Measurements from ENCODE around the gene PXDN. TPM values are rescaled to one million over a fixed set of nuclear protein-coding genes. Genes with fewer than 3 reads are reported as not detected.
"Not testable (repeated sequence)": the region's sequence is repeated elsewhere in the genome, so short reads cannot be mapped to it uniquely, and the experiment has no call there.

The PXDN gene
- total RNA-seq, 8 experiments from 2014 or later: 0.46 to 80.9 (median 45.0) TPM

- no peak overlapping the region for H3K27ac ChIP-seq
- H3K4me1 ChIP-seq (replicated peaks in 1 of 2): no peaks in the 10 kb centered on the region
- 76 to 100% (median 87%) methylated on average over 1 to 4 of the region's 5 CpGs; no CpG with 5 or more reads in 5 of the 10 experiments for WGBS, 10 experiments
These were observed 13.9 kb upstream of the PXDN start for GRCh38 chr2:1758171-1758570.

DNA sequence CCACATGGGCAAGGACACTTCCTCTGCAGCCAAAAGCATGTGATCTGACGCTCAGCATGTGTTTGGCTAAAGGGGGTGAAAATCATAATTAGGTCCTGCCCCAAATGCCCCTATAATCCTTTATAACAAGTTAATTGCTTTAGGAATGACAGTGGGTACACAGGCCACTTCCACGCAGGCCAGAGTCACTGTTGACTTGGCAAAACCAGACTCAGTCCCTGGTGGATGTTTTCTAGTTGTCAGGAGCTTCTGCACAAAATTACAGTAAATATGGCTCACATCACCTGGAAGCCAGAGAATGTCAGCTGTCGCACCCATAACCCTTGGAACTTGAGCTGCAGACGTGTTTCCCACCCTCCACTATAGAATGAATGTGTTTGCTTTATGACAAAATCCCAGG lies 13.3 kb upstream of the PXDN start:
- in situ Hi-C loops (cut with MboI; ENCODE audit: low pct_unique_long_range_greater_than_20kb in 2 of 9, low sequenced_read_pairs in 9 of 9, unreplicated experiment in 9 of 9): no loop called here
- WGBS, 10 experiments: 20 to 100% (median 100%) methylated on average over 1 to 2 of the region's 4 CpGs; no CpG with 5 or more reads in 3 of the 10 experiments

More at GRCh38 chr2:1758171-1758570, 13.9 kb upstream of the PXDN start:
- ATAC-seq (replicated peaks in 6 of 8): no peak
- in situ Hi-C loops (cut with MboI; ENCODE audit: low pct_unique_long_range_greater_than_20kb in 2 of 9, low sequenced_read_pairs in 9 of 9, unreplicated experiment in 9 of 9): no loop called here
- no peak overlapping the region for H3K4me3 ChIP-seq

GRCh38 chr2:1757146-1757545 lies 12.8 kb upstream of the PXDN start:
- in situ Hi-C loops (cut with MboI; ENCODE audit: low pct_unique_long_range_greater_than_20kb in 2 of 9, low sequenced_read_pairs in 9 of 9, unreplicated experiment in 9 of 9); H3K27ac ChIP-seq: not testable (repeated sequence)
- WGBS, 10 experiments: 44 to 100% (median 93%) methylated on average over 1 to 6 of the region's 12 CpGs; no CpG with 5 or more reads in 2 of the 10 experiments

More for the DNA sequence above, 13.3 kb upstream of the PXDN start:
- no peak overlapping the region for H3K27ac ChIP-seq
- no peak overlapping the region for H3K4me3 ChIP-seq
- H3K4me1 ChIP-seq (replicated peaks in 1 of 2): peaks cover 0 to 4% of the 10 kb centered on the region in 2 donors
- ATAC-seq (replicated peaks in 6 of 8): no peak

GRCh38 chr2:1756456-1756855 lies 12.1 kb upstream of the PXDN start:
- H3K27ac ChIP-seq: no peak overlapping the region
- in situ Hi-C loops (cut with MboI; ENCODE audit: low pct_unique_long_range_greater_than_20kb in 2 of 9, low sequenced_read_pairs in 9 of 9, unreplicated experiment in 9 of 9): no loop called here

More at GRCh38 chr2:1757146-1757545, 12.8 kb upstream of the PXDN start:
- not testable (repeated sequence) for ATAC-seq (replicated peaks in 6 of 8); H3K4me1 ChIP-seq (replicated peaks in 1 of 2); H3K4me3 ChIP-seq

GRCh38 chr2:1755436-1756191 lies 11.3 kb upstream of the PXDN start:
- H3K4me3 ChIP-seq: no peak overlapping the region
- WGBS, 10 experiments: 72 to 93% (median 87%) methylated on average over 1 to 12 of the region's 18 CpGs

More at GRCh38 chr2:1756456-1756855, 12.1 kb upstream of the PXDN start:
- peaks cover 0 to 6% of the 10 kb centered on the region in 2 donors for H3K4me1 ChIP-seq (replicated peaks in 1 of 2)
- H3K4me3 ChIP-seq: no peak overlapping the region
- ATAC-seq (replicated peaks in 6 of 8): no peak
- 54 to 100% (median 90%) methylated on average over 3 to 8 of the region's 10 CpGs; no CpG with 5 or more reads in 5 of the 10 experiments for WGBS, 10 experiments

GRCh38 chr2:1754461-1755170 lies 10.3 kb upstream of the PXDN start:
- Histone ChIP-seq H3K27ac (no peak overlapping the region), H3K4me3 (no peak overlapping the region), H3K4me1 (replicated peaks in 1 of 2) (peaks cover 0 to 6% of the 10 kb centered on the region in 2 donors)
- in situ Hi-C loops (cut with MboI; ENCODE audit: low pct_unique_long_range_greater_than_20kb in 2 of 9, low sequenced_read_pairs in 9 of 9, unreplicated experiment in 9 of 9): no loop called here
- 60 to 100% (median 92%) methylated on average over 1 to 7 of the region's 16 CpGs; no CpG with 5 or more reads in 3 of the 10 experiments for WGBS, 10 experiments
- ATAC-seq (replicated peaks in 6 of 8): no peak

More at GRCh38 chr2:1755436-1756191, 11.3 kb upstream of the PXDN start:
- in situ Hi-C loops (cut with MboI; ENCODE audit: low pct_unique_long_range_greater_than_20kb in 2 of 9, low sequenced_read_pairs in 9 of 9, unreplicated experiment in 9 of 9): no loop called here
- ATAC-seq (replicated peaks in 6 of 8): no peak
- Histone ChIP-seq H3K4me1 (replicated peaks in 1 of 2) (peaks cover 0 to 6% of the 10 kb centered on the region in 2 donors), H3K27ac (no peak overlapping the region)

DNA sequence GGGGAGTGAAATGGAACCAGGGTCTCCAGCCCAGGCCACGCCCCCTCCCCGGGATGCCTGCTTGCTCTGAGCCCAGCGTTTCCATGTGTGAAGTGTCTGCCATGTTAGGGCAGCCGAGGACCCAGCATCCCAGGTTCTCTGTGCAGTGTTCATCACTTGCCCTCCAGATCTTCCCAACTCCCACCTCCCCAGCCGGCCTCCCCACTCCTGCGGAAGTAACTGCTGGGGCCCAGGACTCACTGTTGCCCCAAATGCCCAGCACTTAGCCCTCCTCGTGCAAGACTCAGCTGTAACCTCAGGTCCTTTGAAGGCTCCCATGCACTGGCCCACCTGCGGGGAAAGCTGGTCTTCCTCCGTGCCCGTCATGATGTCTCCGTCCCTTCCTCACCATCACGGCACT lies 9.7 kb upstream of the PXDN start:
- no peak for ATAC-seq (replicated peaks in 6 of 8)
- no peak overlapping the region for H3K27ac ChIP-seq
- H3K4me1 ChIP-seq (replicated peaks in 1 of 2): peaks cover 0 to 6% of the 10 kb centered on the region in 2 donors
- 25 to 100% (median 76%) methylated on average over 1 to 3 of the region's 12 CpGs; no CpG with 5 or more reads in 4 of the 10 experiments for WGBS, 10 experiments
- H3K4me3 ChIP-seq: no peak overlapping the region
- in situ Hi-C loops (cut with MboI; ENCODE audit: low pct_unique_long_range_greater_than_20kb in 2 of 9, low sequenced_read_pairs in 9 of 9, unreplicated experiment in 9 of 9): no loop called here

DNA sequence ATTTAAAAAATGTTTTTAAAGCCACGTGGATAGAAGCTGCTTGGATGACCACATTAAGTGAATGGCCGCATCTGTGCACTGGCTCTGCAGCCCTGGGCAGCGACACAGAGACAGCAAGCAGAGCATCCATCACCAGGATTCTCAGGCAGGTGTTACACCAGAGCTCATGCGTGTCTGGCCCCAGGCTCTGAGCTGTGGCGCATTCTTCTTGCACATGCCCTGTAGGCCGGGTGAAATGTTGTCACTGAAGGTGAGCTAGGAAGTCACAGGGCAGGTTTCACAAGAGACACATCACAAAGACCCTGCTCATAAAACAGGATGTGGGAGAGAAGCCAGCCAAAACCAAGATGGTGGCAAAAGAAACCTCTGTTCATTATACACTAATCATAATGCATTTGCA lies 8.4 kb upstream of the PXDN start:
- H3K4me3 ChIP-seq: no peak overlapping the region
- no peak overlapping the region for H3K27ac ChIP-seq
- WGBS, 10 experiments: 33 to 94% (median 84%) methylated on average over 1 to 4 of the region's 6 CpGs; no CpG with 5 or more reads in 1 of the 10 experiments
- in situ Hi-C loops (cut with MboI; ENCODE audit: low pct_unique_long_range_greater_than_20kb in 2 of 9, low sequenced_read_pairs in 9 of 9, unreplicated experiment in 9 of 9): no loop called here
- H3K4me1 ChIP-seq (replicated peaks in 1 of 2): peaks cover 0 to 6% of the 10 kb centered on the region in 2 donors
- ATAC-seq (replicated peaks in 6 of 8): peak in 5 of 8 experiments; percentile 39 to 60 (median 45)

DNA sequence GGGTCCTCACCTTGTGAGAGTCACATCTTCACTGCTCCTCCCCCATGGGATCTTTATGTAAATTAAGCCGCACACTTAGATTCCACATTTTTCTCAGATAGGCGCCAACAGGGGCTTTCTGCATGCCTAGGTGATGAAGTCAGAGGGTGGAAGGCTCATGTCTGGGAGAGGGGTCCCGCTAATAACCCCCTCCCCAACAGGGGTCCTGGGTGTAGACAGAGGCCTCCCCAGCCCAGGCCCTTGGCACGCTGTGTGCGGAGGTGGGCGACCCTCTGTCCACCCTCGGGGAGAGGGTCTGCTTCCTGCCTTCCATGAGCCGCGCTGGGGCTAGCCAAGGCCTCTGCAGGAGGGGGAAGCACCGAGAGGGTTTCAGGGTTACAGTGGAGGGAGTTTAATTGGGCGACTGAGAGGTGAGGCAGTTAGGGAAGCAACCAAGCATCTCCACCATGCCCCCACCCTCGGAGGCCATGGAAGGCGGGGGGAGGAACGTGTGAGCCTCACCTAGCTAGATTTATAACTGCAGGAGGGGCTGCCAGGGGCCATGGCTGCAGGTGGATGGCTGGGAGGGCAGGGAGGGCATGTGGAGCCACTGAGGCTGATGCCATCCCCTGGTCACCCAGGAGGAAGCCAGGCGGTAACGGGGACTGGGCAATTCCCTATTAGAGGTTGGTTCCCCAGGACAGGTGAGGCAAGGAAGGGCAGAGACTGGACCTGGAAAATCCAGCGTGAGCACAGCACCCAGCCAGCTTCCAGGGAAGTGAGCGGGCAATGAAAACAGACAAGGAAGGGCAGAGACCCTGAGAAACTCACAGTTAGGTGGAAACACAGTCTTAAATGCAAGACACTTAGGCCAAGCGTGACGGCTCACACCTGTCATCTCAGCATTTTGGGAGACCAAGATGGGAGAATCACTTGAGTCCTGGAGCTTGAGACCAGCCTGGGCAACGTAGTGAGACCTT lies 7.7 kb upstream of the PXDN start:
- 30 to 100% (median 85%) methylated on average over 1 to 10 of the region's 21 CpGs for whole genome bisulfite sequencing, 10 experiments
- Histone ChIP-seq H3K27ac (no peak overlapping the region), H3K4me3 (no peak overlapping the region), H3K4me1 (replicated peaks in 1 of 2) (peaks cover 0 to 6% of the 10 kb centered on the region in 2 donors)
- in situ Hi-C loops (cut with MboI; ENCODE audit: low pct_unique_long_range_greater_than_20kb in 2 of 9, low sequenced_read_pairs in 9 of 9, unreplicated experiment in 9 of 9): no loop called here
- no peak for ATAC-seq (replicated peaks in 6 of 8)

DNA sequence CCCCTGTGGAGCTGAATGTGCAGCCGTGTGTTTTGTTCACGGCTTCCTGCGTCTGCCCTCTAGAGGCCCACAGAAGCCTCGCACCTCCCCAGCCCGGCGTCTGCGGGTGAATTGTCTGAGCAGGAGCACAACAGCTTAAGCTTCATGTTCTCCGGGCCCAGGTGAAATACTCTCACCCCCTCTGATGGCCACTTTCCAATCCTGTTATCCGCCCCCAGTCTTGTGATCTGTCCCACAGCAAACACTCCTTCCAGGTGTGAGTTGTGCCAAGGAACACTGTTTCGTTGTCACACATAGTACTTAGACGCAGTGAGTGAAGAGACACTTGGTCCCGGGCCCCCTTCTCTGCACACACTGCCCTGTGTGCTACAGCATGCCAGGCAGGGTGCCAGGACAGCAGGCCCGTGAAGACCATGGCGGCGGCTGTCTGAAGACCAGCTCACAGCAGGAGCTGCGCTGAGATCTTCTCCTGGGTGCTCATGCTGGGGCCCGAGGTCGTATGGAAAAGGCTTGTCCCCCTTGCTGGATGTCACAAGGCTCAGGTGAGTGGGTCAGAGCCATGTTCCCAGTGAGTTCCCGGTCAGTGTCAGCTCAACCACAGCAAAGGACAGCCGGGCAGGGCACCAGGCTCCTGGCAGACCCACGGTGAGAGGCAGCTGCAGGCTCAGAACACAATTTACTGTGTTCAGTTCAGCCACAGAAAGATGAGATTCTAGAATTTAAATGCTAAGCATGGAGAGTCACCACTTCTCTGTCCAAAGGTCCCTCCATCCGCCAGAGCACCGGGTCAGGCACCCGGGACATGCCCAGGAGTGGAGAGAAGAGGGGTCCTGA lies 6.8 kb upstream of the PXDN start:
- Histone ChIP-seq H3K4me3 (no peak overlapping the region), H3K27ac (no peak overlapping the region), H3K4me1 (replicated peaks in 1 of 2) (peaks cover 0 to 6% of the 10 kb centered on the region in 2 donors)
- peak; percentile 66 to 94 (median 86) for ATAC-seq (replicated peaks in 6 of 8)
- in situ Hi-C loops (cut with MboI; ENCODE audit: low pct_unique_long_range_greater_than_20kb in 2 of 9, low sequenced_read_pairs in 9 of 9, unreplicated experiment in 9 of 9): no loop called here
- 0 to 86% (median 69%) methylated on average over 1 to 11 of the region's 24 CpGs; no CpG with 5 or more reads in 3 of the 10 experiments for WGBS, 10 experiments

GRCh38 chr2:1750270-1750932 lies 6.1 kb upstream of the PXDN start:
- no peak overlapping the region for H3K27ac ChIP-seq
- in situ Hi-C loops (cut with MboI; ENCODE audit: low pct_unique_long_range_greater_than_20kb in 2 of 9, low sequenced_read_pairs in 9 of 9, unreplicated experiment in 9 of 9): no loop called here
- WGBS, 10 experiments: 100% methylated on average over 1 of the region's 5 CpGs; no CpG with 5 or more reads in 9 of the 10 experiments
- H3K4me3 ChIP-seq: no peak overlapping the region
- peaks cover 0 to 6% of the 10 kb centered on the region in 2 donors for H3K4me1 ChIP-seq (replicated peaks in 1 of 2)
- no peak for ATAC-seq (replicated peaks in 6 of 8)
